IMR-90 (cell line): ENCODE measurements around the gene GALK1. TPM values are rescaled to one million over a fixed set of nuclear protein-coding genes. Genes with fewer than 3 reads are reported as not detected.

Experiments used
- ATAC-seq: fragments of 200-7000 bp; cut with Tn5 transposase; 2 replicates; pipeline ENCODE4 v1.9.1; 2020; ENCODE audit warnings: low read depth, mild to moderate bottlenecking, moderate library complexity
- BruUV-seq: library from RNA; stranded (reverse); fragments of 400-500 nt; replicated peaks from 2 replicates; lab custom pipeline; 2021; lab: Mats Ljungman, UMichigan
- CTCF ChIA-PET: fragments of 300-600 bp; formaldehyde crosslinking; extraction: SDS; loops from one replicate; lab custom pipeline; 2021; ENCODE audit warnings: antibody characterized with exemption; lab: Yijun Ruan, JAX
- POLR2A ChIA-PET: fragments of 300-600 bp; sonication (Branson Sonifier 250); formaldehyde crosslinking; loops from one replicate; lab custom pipeline; 2022; ENCODE audit warnings: antibody characterized with exemption; ENCODE audit not compliant: unreplicated experiment; lab: Charles Lee
- DNase-seq: peaks from one replicate; pipeline ENCODE4 v3.0.0; 2013
- H2AFZ ChIP-seq: replicated peaks from 2 replicates; pipeline ENCODE3; 2013; ENCODE audit warnings: low read length, mild to moderate bottlenecking; ENCODE audit not compliant: poor library complexity
- H2AK5ac ChIP-seq: 2 replicates; pipeline ENCODE4 v1.6.1; 2013; ENCODE audit warnings: low read depth, low read length, inconsistent platforms
- H2AK9ac ChIP-seq: replicated peaks from 2 replicates; pipeline ENCODE3; 2013; ENCODE audit warnings: mild to moderate bottlenecking, low read depth, low read length, moderate library complexity; ENCODE audit not compliant: poor library complexity
- H2BK120ac ChIP-seq: 2 replicates; pipeline ENCODE4 v1.6.1; 2013; ENCODE audit warnings: low read depth, low read length, inconsistent platforms
- H2BK15ac ChIP-seq: 3 replicates; pipeline ENCODE4 v1.6.1; 2013; ENCODE audit warnings: low read depth, low read length, inconsistent platforms
- H2BK20ac ChIP-seq: 2 replicates; pipeline ENCODE4 v1.6.1; 2013; ENCODE audit warnings: low read depth, mild to moderate bottlenecking, inconsistent platforms, low read length, moderate library complexity
- H2BK5ac ChIP-seq: 2 replicates; pipeline ENCODE4 v1.6.1; 2013; ENCODE audit warnings: mild to moderate bottlenecking, low read depth, low read length, inconsistent platforms; ENCODE audit not compliant: poor library complexity, severe bottlenecking
- H3K14ac ChIP-seq: replicated peaks from 2 replicates; pipeline ENCODE4 v1.6.1; 2013; ENCODE audit warnings: low read depth, low read length, inconsistent platforms
- H3K18ac ChIP-seq: 2 replicates; pipeline ENCODE4 v1.6.1; 2013; ENCODE audit warnings: low read depth, low read length, control low read depth
- H3K23ac ChIP-seq: 2 replicates; pipeline ENCODE4 v1.6.1; 2013; ENCODE audit warnings: low read depth, low read length, inconsistent platforms
- H3K27ac ChIP-seq: 2 replicates; pipeline ENCODE4 v1.5.1; 2013; ENCODE audit warnings: mild to moderate bottlenecking, control low read depth, low read length; ENCODE audit not compliant: insufficient read depth
- H3K27me3 ChIP-seq: 2 replicates; pipeline ENCODE4 v1.6.1; 2013; ENCODE audit warnings: low read length; ENCODE audit not compliant: control insufficient read depth, insufficient read depth
- H3K36me3 ChIP-seq: 2 replicates; pipeline ENCODE4 v1.6.1; 2013; ENCODE audit warnings: low read length, mixed read lengths; ENCODE audit not compliant: control insufficient read depth, insufficient read depth
- H3K4ac ChIP-seq: 2 replicates; pipeline ENCODE4 v1.6.1; 2013; ENCODE audit warnings: low read depth, low read length, inconsistent platforms
- H3K4me1 ChIP-seq: 2 replicates; pipeline ENCODE4 v1.6.1; 2013; ENCODE audit warnings: low read length, mixed read lengths; ENCODE audit not compliant: control insufficient read depth, insufficient read depth
- H3K4me2 ChIP-seq: 2 replicates; pipeline ENCODE4 v1.6.1; 2013; ENCODE audit warnings: low read depth, mild to moderate bottlenecking, control low read depth, low read length, moderate library complexity
- H3K4me3 ChIP-seq: 2 replicates; pipeline ENCODE4 v1.5.1; 2013; ENCODE audit warnings: low read depth, mild to moderate bottlenecking, control low read depth, low read length, moderate library complexity; ENCODE audit not compliant: insufficient read depth
- H3K56ac ChIP-seq: 2 replicates; pipeline ENCODE4 v1.6.1; 2013; ENCODE audit warnings: low read length, inconsistent platforms; ENCODE audit not compliant: insufficient read depth; ENCODE audit errors: extremely low read depth
- H3K79me1 ChIP-seq, 2 experiments: 2 replicates each; pipeline ENCODE4 v1.6.1; 2013; ENCODE audit warnings: low read length in 2 of 2, inconsistent platforms in 1 of 2, low read depth in 1 of 2
- H3K9ac ChIP-seq: 2 replicates; pipeline ENCODE4 v1.6.1; 2013; ENCODE audit warnings: low read depth, low read length, control low read depth
- H3K9me1 ChIP-seq: 2 replicates; pipeline ENCODE4 v1.6.1; 2013; ENCODE audit warnings: low read length, inconsistent platforms; ENCODE audit not compliant: insufficient read depth
- H3K9me3 ChIP-seq: 2 replicates; pipeline ENCODE4 v1.6.1; 2013; ENCODE audit warnings: low read length; ENCODE audit not compliant: control insufficient read depth, insufficient read depth
- H4K20me1 ChIP-seq: 2 replicates; pipeline ENCODE4 v1.6.1; 2013; ENCODE audit warnings: low read length, inconsistent platforms; ENCODE audit not compliant: insufficient read depth
- H4K5ac ChIP-seq: 2 replicates; pipeline ENCODE4 v1.6.1; 2013; ENCODE audit warnings: mild to moderate bottlenecking, low read depth, low read length, control low read depth
- H4K8ac ChIP-seq, 2 experiments: 2 replicates each; pipeline ENCODE4 v1.6.1; 2013; ENCODE audit warnings: low read depth in 2 of 2, low read length in 2 of 2, control low read depth in 1 of 2, inconsistent platforms in 1 of 2
- H4K91ac ChIP-seq: 2 replicates; pipeline ENCODE4 v1.6.1; 2013; ENCODE audit warnings: low read depth, low read length, inconsistent platforms; ENCODE audit not compliant: insufficient read depth
- CEBPB ChIP-seq: IDR thresholded peaks from 2 replicates; pipeline ENCODE4 v1.6.1; 2012; ENCODE audit warnings: low read depth, low read length, improper control_type of control experiment
- FOS ChIP-seq: fragments of 150-350 bp; IDR thresholded peaks from 2 replicates; pipeline ENCODE4 v1.6.1; 2016; ENCODE audit warnings: low read depth, low read length
- MAFK ChIP-seq: IDR thresholded peaks from 2 replicates; pipeline ENCODE4 v1.6.1; 2012; ENCODE audit warnings: low read depth, low read length, improper control_type of control experiment
- MXI1 ChIP-seq: IDR thresholded peaks from 2 replicates; pipeline ENCODE4 v1.6.1; 2012; ENCODE audit warnings: low read depth, mild to moderate bottlenecking, low read length, moderate library complexity, borderline replicate concordance
- NFE2L2 ChIP-seq: fragments of 150-350 bp; IDR thresholded peaks from 2 replicates; pipeline ENCODE4 v1.6.1; 2016; ENCODE audit warnings: low read depth, mild to moderate bottlenecking, low read length
- POLR2A ChIP-seq: IDR thresholded peaks from 2 replicates; pipeline ENCODE4 v1.6.1; 2012; ENCODE audit warnings: mild to moderate bottlenecking, low read depth, low read length
- RAD21 ChIP-seq: IDR thresholded peaks from 2 replicates; pipeline ENCODE4 v1.6.1; 2012; ENCODE audit warnings: low read length, improper control_type of control experiment
- RCOR1 ChIP-seq: IDR thresholded peaks from 2 replicates; pipeline ENCODE4 v1.6.1; 2012; ENCODE audit warnings: mild to moderate bottlenecking, low read length, improper control_type of control experiment; ENCODE audit not compliant: insufficient replicate concordance
- RFX5 ChIP-seq: IDR thresholded peaks from 2 replicates; pipeline ENCODE4 v1.8.0; 2012; ENCODE audit warnings: low read depth, mild to moderate bottlenecking, low read length, moderate library complexity
- SMC3 ChIP-seq: fragments of 150-350 bp; IDR thresholded peaks from 2 replicates; pipeline ENCODE4 v1.6.1; 2016; ENCODE audit warnings: low read depth, mild to moderate bottlenecking, antibody characterized with exemption, low read length, moderate library complexity
- WGBS, 2 experiments: methylation state at CpG; one replicate each; pipeline versions ENCODE4 v1.1.5 to v1.1.7; 2013; ENCODE audit warnings: missing lambda C conversion rate in 2 of 2; ENCODE audit not compliant: insufficient read length in 1 of 2; ENCODE audit errors: extremely low coverage in 2 of 2; 5-methylcytosine and 5-hydroxymethylcytosine counted together
- dilution Hi-C: fragments of 300-500 bp; cut with HindIII; formaldehyde crosslinking; loops from one replicate; pipeline ENCODE4 v1.14.3; 2018; ENCODE audit warnings: low sequenced_read_pairs; ENCODE audit not compliant: unreplicated experiment
- in situ Hi-C: fragments of 300-500 bp; cut with MboI; formaldehyde crosslinking; loops from 3 replicates; pipeline ENCODE4 v1.14.3; 2019; ENCODE audit warnings: low sequenced_read_pairs, inconsistent platforms, mixed read lengths
- intact Hi-C: fragments of 100-400 bp; cut with micrococcal nuclease; formaldehyde crosslinking; loops from 2 replicates; pipeline ENCODE4 v1.10.0; 2022
- polyA plus RNA-seq, 3 experiments: library from polyadenylated mRNA; depleted of rRNA; stranded (reverse); fragments of >200 nt; gene quantifications; 2 replicates each; pipeline ENCODE4 v1.2.3, GENCODE V29; 2012; ENCODE audit warnings: low replicate concordance in 1 of 3
- total RNA-seq: library from RNA; depleted of rRNA; stranded (reverse); fragments of >200 nt; gene quantifications from 2 replicates; pipeline ENCODE4 v1.2.3, GENCODE V29; 2012
- TF ChIP-seq, protein P1 (sequence below): fragments of 150-350 bp; IDR thresholded peaks from 2 replicates; pipeline ENCODE4 v1.6.1; 2016; ENCODE audit warnings: low read depth, mild to moderate bottlenecking, low read length, moderate library complexity, borderline replicate concordance
- TF ChIP-seq, protein P2 (sequence below): conservative IDR thresholded peaks from 2 replicates; pipeline ENCODE4 v1.5.1; 2012; ENCODE audit warnings: mild to moderate bottlenecking, low read depth, low read length, improper control_type of control experiment
- TF ChIP-seq, protein P3 (sequence below): fragments of 150-350 bp; IDR thresholded peaks from 2 replicates; pipeline ENCODE4 v1.6.1; 2017; ENCODE audit warnings: mild to moderate bottlenecking, antibody characterized with exemption, low read length, low read depth

Gene GALK1
- total and polyA plus RNA-seq, 2 of the 4 experiments (the other 2 are of a cell fraction): 19.9 to 21.9 TPM

DNA sequence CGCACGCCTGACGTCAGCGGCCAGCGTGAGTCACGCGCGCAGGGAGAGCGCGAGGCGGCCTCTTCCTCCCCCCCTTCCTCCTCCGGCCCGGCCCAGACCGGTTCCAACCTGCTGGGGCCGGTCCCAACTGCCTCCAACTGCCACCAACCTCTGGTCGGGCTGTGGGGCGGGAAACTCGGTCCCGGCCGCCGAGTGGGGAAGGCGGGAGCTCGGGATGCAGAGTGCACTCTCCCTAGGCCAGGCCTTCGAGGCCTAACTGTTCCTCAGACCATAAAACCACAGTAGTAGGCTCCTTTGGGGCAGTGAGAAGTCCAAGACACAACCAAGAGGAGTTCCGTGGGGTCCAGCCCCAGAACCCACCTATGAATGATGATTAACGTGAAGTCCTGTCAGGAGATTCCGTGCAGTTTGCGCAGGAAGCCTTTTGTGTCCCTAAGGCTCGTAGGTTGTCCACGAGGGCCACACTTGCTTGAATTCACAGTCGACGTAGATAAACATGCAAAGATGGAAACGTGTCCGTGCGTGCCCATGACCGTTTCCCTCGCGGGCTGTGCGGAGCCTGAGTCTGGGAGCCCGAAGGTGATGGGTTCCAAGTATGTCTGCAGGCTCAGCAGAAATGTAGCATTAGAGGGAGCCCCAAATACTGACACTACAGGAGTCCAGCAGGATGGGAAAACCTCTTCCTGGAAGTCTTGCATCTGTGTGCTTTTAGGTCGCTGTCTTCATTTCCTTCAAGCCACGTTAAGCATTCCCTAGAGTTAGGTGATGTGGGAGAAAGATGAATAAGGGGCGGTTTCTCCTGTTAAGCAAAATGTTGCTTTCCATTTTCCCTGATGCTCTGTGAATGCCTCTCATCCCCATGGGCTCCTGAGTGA is 20.3 kb upstream of the GALK1 start:
- dilution Hi-C loops (no loop called here), in situ Hi-C loops (no loop called here), intact Hi-C loops (loop anchor here (10.0 kb wide), 1 partner anchor 90 kb away; the partner anchor contains the start of gene TRIM47)
- ChIA-PET CTCF (no interaction called here), POLR2A (no interaction called here)
- peak overlapping the region; percentile 100 for H4K91ac ChIP-seq
- H3K27me3 ChIP-seq: no peaks in the 10 kb centered on the region
- H3K9me1 ChIP-seq: peaks cover 12% of the 10 kb centered on the region
- BruUV-seq: TSS peak; percentile 37
- 7% methylated on average over 20 of the region's 43 CpGs; no CpG with 5 or more reads in 1 of the 2 experiments for WGBS, 2 experiments
- peak overlapping the region; percentile 100 for H3K4ac ChIP-seq
- H4K8ac ChIP-seq: peak overlapping the region; percentile 99 to 100
- DNase-seq: peak; percentile 86
- H3K27ac ChIP-seq: peak overlapping the region; percentile 97
- peak overlapping the region; percentile 98 for H2AFZ ChIP-seq
- peak overlapping the region; percentile 96 for H2AK5ac ChIP-seq
- H3K4me3 ChIP-seq: peak overlapping the region; percentile 54
- peak overlapping the region; percentile 100 for H3K14ac ChIP-seq
- peak overlapping the region; percentile 96 for H3K18ac ChIP-seq
- peak overlapping the region; percentile 95 for H2BK120ac ChIP-seq
- H3K56ac ChIP-seq: peak overlapping the region; percentile 99
- H3K4me1 ChIP-seq: peaks cover 16% of the 10 kb centered on the region
- H3K9me3 ChIP-seq: no peaks in the 10 kb centered on the region
- H4K5ac ChIP-seq: peak overlapping the region; percentile 99
- H3K23ac ChIP-seq: peak overlapping the region; percentile 100
- H2BK5ac ChIP-seq: peak overlapping the region; percentile 96
- no peaks in the 10 kb centered on the region for H4K20me1 ChIP-seq
- H3K79me1 ChIP-seq: peaks cover 17 to 40% of the 10 kb centered on the region in 2 experiments
- H3K36me3 ChIP-seq: no peaks in the 10 kb centered on the region
- peak overlapping the region; percentile 99 for H2AK9ac ChIP-seq
- H3K4me2 ChIP-seq: peak overlapping the region; percentile 93
- H3K9ac ChIP-seq: peak overlapping the region; percentile 86
- peak; percentile 80 for ATAC-seq
- peak overlapping the region; percentile 53 for H2BK20ac ChIP-seq
- H2BK15ac ChIP-seq: peak overlapping the region; percentile 88; the same call in 2 of the 3 replicates
- TF ChIP-seq SMC3 (no peak), RAD21 (no peak), MAFK (peak; percentile 26; the same call in 1 of the 2 replicates), NFE2L2 (no peak), RFX5 (no peak), CEBPB (no peak), FOS (no peak; the same call in 1 of the 2 replicates), RCOR1 (no peak), POLR2A (peak; percentile 41), MXI1 (0 out of 2 replicates have a peak, but pooled peaks have one; percentile 50)
- TF ChIP-seq, protein P1, sequence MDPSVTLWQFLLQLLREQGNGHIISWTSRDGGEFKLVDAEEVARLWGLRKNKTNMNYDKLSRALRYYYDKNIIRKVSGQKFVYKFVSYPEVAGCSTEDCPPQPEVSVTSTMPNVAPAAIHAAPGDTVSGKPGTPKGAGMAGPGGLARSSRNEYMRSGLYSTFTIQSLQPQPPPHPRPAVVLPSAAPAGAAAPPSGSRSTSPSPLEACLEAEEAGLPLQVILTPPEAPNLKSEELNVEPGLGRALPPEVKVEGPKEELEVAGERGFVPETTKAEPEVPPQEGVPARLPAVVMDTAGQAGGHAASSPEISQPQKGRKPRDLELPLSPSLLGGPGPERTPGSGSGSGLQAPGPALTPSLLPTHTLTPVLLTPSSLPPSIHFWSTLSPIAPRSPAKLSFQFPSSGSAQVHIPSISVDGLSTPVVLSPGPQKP: no peak
- TF ChIP-seq, protein P2, sequence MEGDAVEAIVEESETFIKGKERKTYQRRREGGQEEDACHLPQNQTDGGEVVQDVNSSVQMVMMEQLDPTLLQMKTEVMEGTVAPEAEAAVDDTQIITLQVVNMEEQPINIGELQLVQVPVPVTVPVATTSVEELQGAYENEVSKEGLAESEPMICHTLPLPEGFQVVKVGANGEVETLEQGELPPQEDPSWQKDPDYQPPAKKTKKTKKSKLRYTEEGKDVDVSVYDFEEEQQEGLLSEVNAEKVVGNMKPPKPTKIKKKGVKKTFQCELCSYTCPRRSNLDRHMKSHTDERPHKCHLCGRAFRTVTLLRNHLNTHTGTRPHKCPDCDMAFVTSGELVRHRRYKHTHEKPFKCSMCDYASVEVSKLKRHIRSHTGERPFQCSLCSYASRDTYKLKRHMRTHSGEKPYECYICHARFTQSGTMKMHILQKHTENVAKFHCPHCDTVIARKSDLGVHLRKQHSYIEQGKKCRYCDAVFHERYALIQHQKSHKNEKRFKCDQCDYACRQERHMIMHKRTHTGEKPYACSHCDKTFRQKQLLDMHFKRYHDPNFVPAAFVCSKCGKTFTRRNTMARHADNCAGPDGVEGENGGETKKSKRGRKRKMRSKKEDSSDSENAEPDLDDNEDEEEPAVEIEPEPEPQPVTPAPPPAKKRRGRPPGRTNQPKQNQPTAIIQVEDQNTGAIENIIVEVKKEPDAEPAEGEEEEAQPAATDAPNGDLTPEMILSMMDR: no peak
- TF ChIP-seq, protein P3, sequence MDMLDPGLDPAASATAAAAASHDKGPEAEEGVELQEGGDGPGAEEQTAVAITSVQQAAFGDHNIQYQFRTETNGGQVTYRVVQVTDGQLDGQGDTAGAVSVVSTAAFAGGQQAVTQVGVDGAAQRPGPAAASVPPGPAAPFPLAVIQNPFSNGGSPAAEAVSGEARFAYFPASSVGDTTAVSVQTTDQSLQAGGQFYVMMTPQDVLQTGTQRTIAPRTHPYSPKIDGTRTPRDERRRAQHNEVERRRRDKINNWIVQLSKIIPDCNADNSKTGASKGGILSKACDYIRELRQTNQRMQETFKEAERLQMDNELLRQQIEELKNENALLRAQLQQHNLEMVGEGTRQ: peak; percentile 37; the same call in 1 of the 2 replicates
